GM21381 (cell line): ENCODE measurements around the gene GATAD2A.
"Not testable (repeated sequence)": the region's sequence is repeated elsewhere in the genome, so short reads cannot be mapped to it uniquely, and the experiment has no call there.

ENCODE experiments used
- ATAC-seq: cut with Tn5 transposase; IDR thresholded peaks from one replicate; pipeline ENCODE4 v1.9.1; 2021; ENCODE audit warnings: mild to moderate bottlenecking, moderate library complexity; ENCODE audit not compliant: unreplicated experiment

GATAD2A gene, protein sequence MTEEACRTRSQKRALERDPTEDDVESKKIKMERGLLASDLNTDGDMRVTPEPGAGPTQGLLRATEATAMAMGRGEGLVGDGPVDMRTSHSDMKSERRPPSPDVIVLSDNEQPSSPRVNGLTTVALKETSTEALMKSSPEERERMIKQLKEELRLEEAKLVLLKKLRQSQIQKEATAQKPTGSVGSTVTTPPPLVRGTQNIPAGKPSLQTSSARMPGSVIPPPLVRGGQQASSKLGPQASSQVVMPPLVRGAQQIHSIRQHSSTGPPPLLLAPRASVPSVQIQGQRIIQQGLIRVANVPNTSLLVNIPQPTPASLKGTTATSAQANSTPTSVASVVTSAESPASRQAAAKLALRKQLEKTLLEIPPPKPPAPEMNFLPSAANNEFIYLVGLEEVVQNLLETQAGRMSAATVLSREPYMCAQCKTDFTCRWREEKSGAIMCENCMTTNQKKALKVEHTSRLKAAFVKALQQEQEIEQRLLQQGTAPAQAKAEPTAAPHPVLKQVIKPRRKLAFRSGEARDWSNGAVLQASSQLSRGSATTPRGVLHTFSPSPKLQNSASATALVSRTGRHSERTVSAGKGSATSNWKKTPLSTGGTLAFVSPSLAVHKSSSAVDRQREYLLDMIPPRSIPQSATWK

DNA sequence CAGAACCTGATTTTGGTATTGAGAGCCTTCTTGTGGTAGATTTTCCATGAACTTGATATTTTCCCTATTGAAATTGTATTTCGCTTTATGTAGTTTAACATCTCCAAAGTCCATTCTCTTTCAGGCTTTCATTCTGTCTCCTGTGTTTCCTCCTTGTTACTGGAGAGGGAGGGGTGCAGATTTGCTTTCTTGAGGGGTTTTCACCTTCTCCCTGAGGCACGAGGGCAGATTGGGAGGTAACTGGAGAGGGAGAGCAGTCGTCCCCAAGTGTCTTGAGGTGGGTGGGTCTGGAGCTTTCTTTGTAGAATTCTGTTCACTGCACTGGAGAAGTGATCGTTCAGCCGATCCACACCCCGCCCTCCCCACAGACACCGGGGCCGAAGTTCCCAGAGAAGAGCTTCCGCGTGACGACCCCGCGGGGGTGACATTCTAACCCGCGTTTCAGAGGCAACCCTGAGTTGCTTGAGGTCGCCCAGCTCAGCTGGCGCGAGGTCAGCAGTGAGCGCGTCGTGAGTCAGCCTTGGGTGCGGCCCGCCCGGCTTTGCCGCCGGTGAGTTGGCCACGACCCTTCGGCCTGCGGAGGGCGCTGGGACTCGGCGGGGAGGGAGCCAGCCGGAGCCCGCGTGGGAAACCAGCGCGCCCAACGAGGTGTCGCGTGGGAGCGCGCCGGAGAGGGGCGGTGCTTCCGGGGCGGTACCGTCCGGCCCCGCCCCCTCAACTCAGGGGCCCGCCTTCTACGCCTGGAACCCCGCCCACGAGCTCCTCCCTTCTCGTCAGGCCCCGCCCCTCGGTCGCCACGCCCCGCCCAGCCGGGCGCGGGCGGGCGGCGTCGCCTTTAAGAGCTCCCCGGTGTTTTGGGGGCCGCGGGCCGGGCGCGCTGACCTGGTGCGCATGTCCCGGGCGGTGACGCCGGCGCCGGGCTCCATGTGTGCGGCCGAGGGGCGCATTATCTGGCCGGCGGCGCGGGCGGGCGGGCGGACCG is at the start of gene GATAD2A:
GATAD2A (plus strand) TSS at position 797 of the 982 bp plus-strand sequence. CDS start 59,671 bp downstream, outside the sequence.
- peak; percentile 82 for ATAC-seq

DNA sequence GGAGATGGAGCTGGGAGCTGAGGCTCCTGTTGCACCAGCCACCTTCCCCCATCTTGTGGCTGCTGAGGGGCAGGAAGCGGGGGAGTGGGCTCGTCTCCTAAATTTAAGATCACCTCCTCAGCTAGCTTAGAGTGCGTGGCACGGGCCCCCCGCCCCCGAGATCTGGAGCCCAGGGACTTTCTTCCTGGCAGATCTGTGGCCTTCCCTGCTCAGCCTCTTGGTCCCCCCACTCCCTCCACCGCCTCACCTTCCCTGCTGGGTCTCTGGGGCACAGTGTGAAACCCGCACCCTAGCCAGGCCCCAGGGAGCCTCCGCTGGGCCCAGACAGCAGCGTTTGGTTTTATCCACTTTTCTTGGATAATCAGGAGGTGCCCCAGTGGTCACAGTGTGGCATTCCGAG is 49.0 kb upstream of the GATAD2A start:
- no peak for ATAC-seq

DNA sequence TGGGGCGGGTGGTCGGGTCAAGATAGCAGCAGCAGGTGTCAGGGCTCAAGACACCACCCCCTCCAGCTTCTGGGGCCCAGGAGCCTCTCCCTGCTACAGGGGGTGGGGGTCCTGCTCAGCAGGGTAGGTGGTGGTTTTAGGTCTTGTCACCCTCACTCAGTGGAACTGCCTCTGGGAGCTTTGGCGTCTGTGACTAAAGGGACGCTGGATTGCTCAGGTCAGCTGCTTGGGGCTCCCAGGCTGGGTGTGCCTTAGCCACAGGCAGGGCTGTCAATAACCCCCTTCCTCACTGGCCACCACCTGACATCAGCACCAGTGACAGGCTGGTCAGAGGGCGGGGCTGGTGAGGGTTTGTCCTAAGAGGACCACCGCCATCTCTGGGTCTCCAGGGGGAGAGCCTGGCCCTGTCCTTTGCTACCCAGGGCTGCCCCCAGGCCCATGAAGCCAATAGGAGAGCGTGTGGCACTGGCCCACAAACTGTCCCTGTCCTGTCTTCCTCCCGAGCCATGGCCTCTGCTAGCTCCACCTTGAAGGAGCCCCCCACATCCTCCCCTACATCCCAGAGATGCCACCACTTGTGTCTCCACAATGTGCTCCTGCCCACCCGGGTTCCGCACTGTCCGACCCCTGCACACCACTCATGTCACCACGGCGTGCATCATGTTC is 48.4 kb upstream of the GATAD2A start:
- ATAC-seq = no peak

DNA sequence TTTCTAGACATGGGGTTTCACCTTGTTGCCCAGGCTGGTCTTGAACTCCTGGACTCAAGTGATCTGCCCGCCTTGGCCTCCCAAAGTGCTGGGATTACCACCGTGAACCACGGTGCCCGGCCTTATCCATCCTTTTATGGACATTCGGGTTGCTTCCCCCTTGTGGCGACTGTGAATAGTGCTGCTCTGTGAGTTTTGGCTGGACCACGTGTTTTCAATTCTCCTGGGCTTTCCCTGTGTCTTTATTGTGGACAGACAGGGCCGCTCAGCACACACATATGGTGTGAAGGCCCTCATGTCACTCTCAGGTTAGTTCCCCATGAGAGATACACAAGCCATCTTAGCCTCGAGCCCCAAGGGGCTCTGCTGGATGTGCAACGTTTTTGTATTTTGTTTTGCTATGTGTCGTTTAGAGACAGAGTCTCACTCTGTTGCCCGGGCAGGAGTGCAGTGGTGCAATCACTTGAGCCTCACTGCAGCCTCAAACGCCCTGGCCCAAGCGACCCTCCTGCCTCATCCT is 44.3 kb upstream of the GATAD2A start:
- ATAC-seq = no peak

DNA sequence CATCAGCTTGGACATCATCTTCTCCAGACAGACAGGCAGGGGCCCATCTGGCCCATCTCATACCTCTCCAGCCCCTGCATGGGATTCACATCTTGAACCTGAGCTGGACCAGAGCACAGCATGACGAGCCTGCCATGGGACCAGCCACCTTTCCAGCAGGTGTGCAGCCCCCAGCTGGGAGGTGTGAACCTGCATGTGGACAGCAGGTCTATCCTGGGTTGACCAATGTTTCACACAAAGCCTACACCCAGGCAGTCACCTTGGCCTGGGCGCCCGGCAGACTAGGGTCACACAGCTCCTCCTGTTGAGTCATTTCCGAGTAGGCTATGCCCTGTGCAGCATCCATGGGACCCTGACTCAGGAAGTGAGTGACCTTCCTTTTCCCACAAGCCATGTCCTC is 43.4 kb upstream of the GATAD2A start:
- ATAC-seq = no peak

DNA sequence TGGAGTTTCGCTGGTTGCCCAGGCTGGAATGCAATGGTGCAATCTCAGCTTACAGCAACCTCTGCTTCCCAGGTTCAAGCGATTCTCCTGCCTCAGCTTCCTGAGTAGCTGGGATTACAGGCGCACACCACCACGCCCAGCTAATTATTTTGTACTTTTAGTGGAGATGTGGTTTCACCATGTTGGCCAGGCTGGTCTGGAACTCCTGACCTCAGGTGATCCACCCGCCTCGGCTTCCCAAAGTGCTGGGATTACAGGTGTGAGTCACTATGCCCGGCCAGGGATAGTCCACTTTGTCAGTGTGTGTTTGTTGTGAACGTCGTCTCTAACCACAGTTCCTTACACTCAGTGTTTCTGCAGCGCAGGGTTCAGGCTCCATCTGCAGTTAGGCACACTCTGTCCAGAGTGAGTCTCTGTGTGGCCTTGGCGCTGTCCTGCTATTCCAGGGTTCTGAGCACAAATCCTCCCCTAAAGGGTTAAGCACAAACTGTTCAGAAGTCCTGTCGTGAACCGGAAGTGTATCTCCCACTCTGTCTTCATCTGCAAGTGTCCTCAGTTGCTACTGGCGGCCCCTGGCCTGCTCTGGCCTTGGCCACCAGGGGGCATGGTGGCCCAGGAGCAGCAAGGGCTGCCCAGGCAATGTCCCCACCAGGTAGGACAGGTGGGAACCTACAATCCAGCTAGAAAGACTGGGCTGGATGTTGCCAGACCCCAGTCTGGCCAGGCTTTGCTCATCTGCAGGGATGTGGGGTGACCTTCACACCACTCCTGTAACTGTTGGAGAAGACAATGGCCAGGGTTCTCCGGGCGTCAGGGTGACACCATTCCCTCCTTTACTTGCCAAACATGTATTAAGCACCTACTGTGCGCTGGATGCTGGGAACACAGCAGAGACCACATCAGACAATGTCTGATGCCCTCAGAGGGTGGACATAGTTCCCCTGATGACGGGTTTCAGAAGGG is 38.8 kb upstream of the GATAD2A start:
- ATAC-seq = no peak

DNA sequence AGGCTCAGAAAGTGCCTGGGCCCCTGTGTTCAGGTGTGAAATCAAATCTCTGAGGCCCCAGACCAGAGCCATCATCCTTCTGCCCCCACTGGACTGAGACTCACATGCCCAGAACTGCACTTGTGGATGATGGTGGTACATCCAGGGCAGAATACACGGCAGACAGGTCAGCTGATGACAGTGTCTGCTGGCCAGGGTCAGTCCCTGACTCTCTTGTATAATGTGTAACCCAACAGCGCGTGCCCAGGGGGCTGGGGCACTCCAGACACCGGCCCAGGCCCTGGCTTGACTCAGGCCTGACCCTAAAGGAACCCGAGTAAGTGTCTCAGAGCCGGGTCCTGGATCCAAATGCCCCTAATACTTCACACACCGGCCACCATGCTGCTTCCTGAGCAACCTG is 37.4 kb upstream of the GATAD2A start:
- no peak for ATAC-seq

DNA sequence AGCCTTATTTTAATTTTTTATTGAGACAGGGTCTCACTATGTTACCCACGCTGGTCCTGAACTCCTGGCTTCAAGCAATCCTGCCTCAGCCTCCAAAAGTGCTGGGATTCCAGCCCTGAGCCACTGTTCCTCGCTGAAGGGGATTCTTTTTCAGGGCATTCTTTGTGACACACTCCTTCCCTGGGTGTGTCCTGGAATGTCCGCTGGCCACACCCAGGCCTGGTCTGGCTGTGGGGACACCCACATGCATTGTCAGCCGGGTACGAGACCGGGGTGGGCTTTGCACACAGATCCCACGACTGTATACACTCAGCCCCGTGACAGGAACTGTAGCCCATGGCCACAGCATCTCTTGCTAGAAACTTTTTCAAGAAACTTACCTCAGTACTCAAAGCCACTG is 34.4 kb upstream of the GATAD2A start:
- no peak for ATAC-seq

DNA sequence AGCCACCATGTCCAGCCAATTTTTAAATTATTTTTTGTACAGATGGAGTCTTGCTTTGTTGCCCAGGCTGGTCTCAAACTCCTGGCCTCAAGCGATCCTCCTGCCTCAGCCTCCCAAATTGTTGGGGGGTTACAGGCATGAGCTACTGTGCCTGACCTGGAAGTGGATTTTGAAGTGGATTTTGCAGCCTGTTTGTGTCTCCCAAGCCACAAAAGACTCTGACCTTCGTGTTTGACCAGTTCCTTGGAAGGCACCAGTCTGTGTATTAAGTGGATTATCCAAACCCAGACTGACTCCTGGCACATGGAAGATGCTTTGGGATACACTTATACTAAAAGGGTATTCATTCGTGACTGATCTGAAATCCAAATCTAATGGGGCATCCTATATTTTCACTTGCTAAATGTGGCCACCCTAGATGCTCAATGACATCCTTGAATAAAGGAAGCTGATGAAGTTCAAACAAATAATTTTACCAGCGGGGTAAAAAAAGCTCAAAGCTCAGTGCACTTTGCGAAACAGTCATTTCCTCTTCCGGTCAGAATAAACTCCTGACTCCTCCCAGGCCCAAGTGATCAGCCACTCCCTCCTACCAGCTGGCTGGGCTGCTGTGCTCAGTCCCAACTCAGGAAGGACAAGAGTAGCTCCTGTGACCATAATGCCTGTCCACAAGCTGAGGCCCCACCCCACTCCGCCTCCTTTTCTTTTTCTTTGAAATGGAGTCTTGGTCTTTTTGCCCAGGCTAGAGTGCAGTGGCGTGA is 32.6 kb upstream of the GATAD2A start:
- no peak for ATAC-seq

DNA sequence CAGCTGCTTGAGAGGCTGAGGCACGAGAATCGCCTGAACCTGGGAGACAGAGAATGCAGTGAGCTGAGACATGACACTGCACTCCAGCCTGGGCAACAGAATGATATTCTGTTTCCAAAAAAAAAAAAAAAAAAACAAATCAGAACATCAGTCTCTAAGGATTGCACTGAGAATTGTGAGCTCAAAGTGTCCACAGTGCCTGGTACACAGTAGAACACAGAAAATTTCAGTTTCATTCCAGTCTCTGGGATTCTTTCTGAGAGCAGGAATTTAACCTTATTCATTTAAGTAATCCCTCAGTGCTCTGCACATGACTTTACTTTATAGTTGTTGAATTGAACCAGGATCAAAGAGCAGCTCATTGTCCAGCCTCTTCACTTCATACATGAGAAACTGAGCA is 25.9 kb upstream of the GATAD2A start:
- no peak for ATAC-seq

DNA sequence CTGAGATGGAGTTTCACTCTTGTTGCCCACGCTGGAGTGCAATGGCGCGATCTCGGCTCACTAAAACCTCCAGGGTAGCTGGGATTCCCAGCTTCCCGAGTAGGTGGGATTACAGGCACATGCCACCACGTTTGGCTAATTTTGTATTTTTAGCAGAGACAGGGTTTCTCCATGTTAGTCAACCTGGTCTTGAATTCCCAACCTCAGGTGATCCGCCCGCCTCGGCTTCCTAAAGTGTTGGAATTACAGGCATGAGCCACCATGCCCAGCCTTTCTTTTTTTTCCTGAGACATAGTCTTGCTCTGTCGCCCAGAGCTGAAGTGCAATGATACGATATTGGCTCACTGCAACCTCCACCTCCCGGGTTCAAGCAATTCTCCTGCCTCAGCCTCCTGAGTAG is 25.2 kb upstream of the GATAD2A start:
- ATAC-seq = not testable (repeated sequence)

DNA sequence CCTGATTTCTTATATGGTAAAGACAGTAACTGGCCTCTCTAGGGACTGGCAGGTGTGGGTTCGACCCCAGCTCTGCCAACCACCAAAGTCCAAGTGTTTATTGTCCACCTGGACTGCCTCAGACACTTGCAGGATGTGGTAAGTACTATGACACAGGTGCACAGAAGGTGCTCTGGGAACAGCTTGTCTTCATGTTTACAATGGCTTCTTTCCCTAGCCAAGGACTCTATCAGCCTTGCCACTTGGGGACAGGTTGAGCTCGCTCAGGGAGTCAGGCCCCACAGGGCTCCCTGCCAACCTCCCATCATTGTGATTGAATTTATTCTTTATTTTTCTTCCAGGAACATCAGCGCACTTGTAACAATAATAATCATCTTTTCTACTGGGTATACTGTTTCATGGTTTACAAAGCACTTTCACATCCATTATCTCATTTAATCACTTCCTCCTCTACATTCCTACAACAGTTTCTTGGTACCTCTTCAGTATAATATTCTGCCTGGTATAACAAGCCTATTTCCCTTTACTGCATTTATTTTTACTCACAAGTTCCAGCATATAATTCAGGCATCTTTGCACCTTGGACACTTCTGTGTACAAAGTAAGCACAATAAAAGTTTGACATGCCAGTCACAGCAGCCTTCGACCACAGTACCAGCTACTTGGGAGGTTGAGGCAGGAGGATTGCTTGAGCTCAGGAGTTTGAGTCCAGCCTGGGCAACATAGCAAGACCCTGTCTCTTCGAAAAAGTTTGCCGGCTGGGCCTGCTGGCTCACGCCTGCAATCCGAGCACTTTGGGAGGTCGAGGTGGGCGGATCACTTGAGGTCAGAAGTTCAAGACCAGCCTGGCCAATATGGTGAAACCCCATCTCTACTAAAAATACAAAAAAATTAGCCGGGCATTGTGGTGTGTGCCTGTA is 24.2 kb upstream of the GATAD2A start:
- no peak for ATAC-seq

DNA sequence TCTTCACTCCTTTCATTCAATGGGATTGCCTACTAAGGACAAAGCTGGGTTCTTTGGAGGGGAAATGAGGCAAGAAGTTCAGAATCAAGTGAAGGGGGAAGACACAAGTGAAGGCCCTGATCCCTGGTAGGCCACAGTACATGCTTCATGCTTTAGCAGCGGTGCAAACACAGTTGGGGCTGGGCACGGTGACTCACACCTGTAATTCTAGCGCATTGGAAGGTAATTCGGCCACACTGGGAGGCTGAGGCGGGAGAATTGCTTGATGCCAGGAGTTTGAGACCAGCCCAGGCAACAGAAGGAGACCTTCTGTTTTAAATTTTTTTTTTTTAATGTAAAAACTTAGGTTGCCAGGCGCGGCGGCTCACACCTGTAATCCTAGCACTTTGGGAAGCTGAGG is 23.4 kb upstream of the GATAD2A start:
- no peak for ATAC-seq

DNA sequence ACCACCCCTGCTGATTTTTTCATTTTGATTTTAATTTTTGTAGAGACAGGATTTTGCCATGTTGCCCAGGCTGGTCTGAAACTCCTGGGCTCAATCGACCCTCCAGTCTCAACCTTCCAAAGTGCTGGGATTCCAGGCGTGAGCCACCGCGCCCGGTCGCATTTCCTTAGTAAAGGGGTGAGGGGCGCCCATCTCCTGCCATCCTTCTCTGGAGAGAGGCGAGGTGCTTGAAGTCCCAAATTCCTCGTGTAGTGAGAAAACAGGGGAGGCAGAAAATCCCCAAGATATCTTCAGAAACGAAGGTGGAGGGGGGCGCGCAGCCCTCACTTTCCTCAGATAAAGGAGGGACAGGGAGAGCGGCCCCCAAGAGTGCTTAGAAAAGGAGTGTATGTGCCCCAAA is 21.0 kb upstream of the GATAD2A start:
- no peak for ATAC-seq

DNA sequence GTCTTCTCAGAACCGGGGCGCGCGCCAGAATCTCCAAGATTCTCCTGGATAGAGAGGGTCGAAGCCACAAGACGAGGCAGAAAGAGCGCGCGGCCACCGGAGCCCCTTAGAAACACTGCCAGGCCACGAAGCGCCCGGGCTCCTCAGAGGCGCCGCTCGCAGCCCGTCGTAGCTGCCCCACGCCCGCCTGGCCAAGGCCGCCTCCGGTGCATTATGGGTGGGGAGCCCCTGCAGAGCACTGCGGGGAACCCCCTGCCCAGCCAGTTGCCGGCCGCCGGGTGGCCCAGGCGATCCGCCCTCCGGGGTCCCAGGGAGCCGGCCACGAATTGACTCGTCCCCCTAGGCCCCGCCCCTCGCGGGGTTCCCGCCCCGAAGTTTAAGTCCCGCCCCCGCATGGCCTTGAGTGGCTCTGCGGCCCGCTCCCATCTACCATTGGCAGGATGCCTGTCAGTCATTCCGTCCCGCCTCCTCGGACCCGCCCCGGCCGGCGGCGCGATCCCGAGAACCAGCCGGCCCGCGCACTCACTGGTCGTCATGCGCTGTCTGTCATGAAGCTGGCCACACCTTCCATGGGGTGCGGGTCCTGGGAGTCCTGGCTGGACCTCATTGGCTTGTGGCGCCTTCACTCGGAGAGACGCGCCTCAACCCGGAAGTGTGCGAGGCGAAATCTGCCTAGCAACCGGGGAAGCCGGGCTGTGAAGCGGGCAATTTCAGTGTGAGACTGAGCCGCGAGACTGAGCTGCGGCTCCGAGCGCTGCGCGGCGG is 20.2 kb upstream of the GATAD2A start:
- peak; percentile 89 for ATAC-seq

DNA sequence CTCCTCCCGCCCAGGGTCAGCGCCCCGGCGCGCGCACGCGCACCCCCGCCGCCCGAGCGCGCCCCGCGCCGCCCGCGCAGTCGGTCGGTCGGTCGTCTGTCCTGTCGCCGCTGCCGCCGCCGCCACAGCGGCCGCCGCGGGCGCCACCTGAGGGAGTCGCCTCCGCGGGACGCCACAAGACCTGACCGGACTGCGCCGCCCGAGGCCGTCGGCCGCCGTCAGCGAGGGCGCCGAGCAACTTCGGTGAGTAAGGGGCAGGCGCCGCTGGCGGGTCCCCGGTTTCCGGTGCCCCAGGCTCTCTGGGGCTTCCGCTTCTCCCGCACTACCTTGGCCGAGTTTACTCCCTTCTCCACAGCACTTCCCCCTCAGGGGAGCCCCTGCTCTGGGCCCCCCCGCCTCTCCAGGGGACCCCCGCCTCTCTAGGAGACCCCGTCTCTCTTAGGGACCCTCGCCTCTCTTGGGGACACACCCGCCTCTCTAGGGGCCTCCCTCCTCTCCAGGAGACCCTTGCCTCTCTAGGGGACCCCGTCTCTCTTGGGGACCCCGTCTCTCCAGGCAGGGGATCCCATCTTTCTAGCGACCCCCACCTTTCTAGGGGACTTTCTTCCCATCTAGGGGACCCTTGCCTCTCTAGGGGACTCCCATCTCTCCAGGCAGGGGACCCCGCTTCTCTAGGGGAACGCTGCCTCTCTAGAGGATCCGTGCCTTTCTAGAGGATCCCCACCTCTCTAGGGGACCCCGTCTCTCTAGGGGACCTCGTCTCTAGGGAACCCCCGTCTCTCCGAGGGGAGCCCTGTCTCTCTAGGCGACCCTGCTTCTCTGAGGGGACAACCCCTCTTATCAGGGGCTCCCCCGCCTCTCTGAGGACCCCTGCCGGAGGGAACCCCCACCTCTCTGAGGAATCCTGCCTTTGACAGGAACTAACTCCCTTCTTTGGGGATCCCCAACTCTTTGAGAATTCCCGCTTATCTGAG is 19.3 kb upstream of the GATAD2A start:
- ATAC-seq = no peak
